Measurements from ENCODE around the gene CPOX. TPM values are rescaled to one million over a fixed set of nuclear protein-coding genes. Genes with fewer than 3 reads are reported as not detected.

CPOX gene
- total and polyA plus RNA-seq, 4 donors, result 9.8 to 22.2 (median 13.2) TPM

DNA sequence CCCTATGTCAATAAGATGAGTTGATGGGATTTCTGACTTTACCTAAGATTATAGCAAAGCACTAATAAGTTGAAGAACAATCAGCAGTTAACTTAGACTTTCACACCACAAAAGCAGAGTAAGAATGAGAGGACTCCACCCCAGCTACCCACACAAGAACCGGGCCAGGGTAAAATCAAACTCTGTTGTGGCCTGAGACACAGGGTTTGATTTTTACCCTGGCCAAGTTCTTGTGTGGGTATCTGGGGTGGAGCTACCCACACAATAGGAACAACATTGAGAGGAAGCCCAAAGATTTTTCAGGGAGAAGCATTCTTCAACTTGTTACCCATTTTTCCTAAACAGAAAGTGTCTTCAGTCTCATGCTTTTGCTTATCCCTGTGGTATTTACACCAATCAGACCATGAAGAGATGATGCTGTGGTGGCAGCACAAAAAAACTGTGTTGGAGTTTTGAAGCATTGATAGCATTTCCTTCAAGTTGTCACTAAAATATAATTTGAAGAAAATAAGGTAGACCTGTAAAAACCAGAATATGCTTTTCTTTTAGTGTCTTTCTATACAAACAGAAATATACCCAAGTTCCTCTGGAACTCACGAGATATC, 25.6 kb downstream of the CPOX start:
- no peak for ATAC-seq (ENCODE audit: insufficient read depth, low FRiP score)
- Histone ChIP-seq H3K27me3 (ENCODE audit: control insufficient read depth in 3 of 3, insufficient read depth in 3 of 3, low read length in 2 of 3) (no peaks in the 10 kb centered on the region), H3K4me3 (no peak overlapping the region), H3K4me1 (ENCODE audit: control insufficient read depth in 5 of 5, insufficient read depth in 5 of 5, low read length in 5 of 5) (no peaks in the 10 kb centered on the region), H3K27ac (ENCODE audit: low read depth in 1 of 2, low read length in 1 of 2) (no peak overlapping the region), H3K9me3 (ENCODE audit: control insufficient read depth in 4 of 4, insufficient read depth in 3 of 4, low read length in 3 of 4) (no peaks in the 10 kb centered on the region), H3K9ac (ENCODE audit: insufficient read depth in 1 of 2, low read length in 2 of 2) (no peak overlapping the region), H3K36me3 (ENCODE audit: control insufficient read depth in 4 of 4, insufficient read depth in 4 of 4, low read length in 4 of 4) (no peaks in the 10 kb centered on the region)
- DNase-seq, result no peak
- TF ChIP-seq, protein P1, sequence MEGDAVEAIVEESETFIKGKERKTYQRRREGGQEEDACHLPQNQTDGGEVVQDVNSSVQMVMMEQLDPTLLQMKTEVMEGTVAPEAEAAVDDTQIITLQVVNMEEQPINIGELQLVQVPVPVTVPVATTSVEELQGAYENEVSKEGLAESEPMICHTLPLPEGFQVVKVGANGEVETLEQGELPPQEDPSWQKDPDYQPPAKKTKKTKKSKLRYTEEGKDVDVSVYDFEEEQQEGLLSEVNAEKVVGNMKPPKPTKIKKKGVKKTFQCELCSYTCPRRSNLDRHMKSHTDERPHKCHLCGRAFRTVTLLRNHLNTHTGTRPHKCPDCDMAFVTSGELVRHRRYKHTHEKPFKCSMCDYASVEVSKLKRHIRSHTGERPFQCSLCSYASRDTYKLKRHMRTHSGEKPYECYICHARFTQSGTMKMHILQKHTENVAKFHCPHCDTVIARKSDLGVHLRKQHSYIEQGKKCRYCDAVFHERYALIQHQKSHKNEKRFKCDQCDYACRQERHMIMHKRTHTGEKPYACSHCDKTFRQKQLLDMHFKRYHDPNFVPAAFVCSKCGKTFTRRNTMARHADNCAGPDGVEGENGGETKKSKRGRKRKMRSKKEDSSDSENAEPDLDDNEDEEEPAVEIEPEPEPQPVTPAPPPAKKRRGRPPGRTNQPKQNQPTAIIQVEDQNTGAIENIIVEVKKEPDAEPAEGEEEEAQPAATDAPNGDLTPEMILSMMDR (IDR thresholded peaks at IDR 0.05; ENCODE audit: control extremely low read depth, extremely low read depth), result no peak
- 70 to 79% methylated on average over 2 of the region's 2 CpGs for WGBS, 2 donors

DNA sequence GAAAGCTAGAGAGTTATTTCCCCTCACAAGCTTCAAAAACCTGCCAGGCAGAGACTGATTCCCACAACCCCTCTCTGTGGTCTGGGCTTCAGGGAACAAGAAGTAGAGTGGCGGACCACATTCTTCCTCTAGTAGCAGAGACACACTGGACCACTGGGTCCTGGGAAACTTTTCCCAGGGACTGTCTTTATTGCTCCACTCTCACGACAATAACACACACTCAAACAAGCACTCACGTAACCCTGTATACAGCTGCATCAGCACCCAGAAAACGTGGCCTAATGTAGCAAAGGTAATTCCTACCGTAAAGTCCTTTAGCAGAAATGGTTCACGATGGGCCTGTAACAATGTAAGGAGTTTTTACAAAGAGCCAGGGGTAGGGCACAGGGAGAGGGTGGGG, 27.6 kb downstream of the CPOX start:
- WGBS, 2 donors, result 68 to 82% methylated on average over 6 of the region's 6 CpGs
- TF ChIP-seq, protein P1 (IDR thresholded peaks at IDR 0.05; ENCODE audit: control extremely low read depth, extremely low read depth), result no peak
- H3K27me3 ChIP-seq (ENCODE audit: control insufficient read depth in 3 of 3, insufficient read depth in 3 of 3, low read length in 2 of 3), result no peaks in the 10 kb centered on the region
- no peaks in the 10 kb centered on the region for H3K9me3 ChIP-seq (ENCODE audit: control insufficient read depth in 4 of 4, insufficient read depth in 3 of 4, low read length in 3 of 4)
- H3K27ac ChIP-seq (ENCODE audit: low read depth in 1 of 2, low read length in 1 of 2), result no peak overlapping the region
- H3K36me3 ChIP-seq (ENCODE audit: control insufficient read depth in 4 of 4, insufficient read depth in 4 of 4, low read length in 4 of 4), result no peaks in the 10 kb centered on the region
- no peak overlapping the region for H3K4me3 ChIP-seq
- H3K4me1 ChIP-seq (ENCODE audit: control insufficient read depth in 5 of 5, insufficient read depth in 5 of 5, low read length in 5 of 5), result no peaks in the 10 kb centered on the region
- no peak overlapping the region for H3K9ac ChIP-seq (ENCODE audit: insufficient read depth in 1 of 2, low read length in 2 of 2)
- DNase-seq (no peak), ATAC-seq (ENCODE audit: insufficient read depth, low FRiP score) (no peak)

DNA sequence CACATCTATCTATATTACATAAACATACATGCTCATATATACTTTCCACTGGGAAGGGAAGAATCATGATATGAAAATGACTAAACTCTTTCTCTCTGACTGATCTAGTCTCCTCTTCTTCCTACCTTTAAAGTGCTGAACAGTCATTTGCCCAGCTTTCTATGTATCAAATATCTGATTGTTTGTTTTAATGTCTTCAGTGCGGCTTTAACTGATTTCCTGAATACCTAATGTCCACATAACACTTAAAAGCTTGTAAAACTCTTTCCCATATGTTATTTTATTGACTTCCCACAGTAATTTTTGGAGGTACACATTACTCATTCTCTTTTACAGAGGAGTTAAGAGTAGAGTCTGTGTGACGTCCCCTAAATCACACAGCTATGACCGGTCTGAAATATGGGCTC, 28.2 kb downstream of the CPOX start:
- Histone ChIP-seq H3K27ac (ENCODE audit: low read depth in 1 of 2, low read length in 1 of 2) (no peak overlapping the region), H3K36me3 (ENCODE audit: control insufficient read depth in 4 of 4, insufficient read depth in 4 of 4, low read length in 4 of 4) (no peaks in the 10 kb centered on the region), H3K9me3 (ENCODE audit: control insufficient read depth in 4 of 4, insufficient read depth in 3 of 4, low read length in 3 of 4) (no peaks in the 10 kb centered on the region), H3K27me3 (ENCODE audit: control insufficient read depth in 3 of 3, insufficient read depth in 3 of 3, low read length in 2 of 3) (no peaks in the 10 kb centered on the region), H3K9ac (ENCODE audit: insufficient read depth in 1 of 2, low read length in 2 of 2) (no peak overlapping the region), H3K4me3 (no peak overlapping the region), H3K4me1 (ENCODE audit: control insufficient read depth in 5 of 5, insufficient read depth in 5 of 5, low read length in 5 of 5) (no peaks in the 10 kb centered on the region)
- TF ChIP-seq, protein P1 (IDR thresholded peaks at IDR 0.05; ENCODE audit: control extremely low read depth, extremely low read depth), result no peak
- DNase-seq (no peak), ATAC-seq (ENCODE audit: insufficient read depth, low FRiP score) (no peak)
- 42 to 68% methylated on average over 3 of the region's 3 CpGs for WGBS, 2 donors

Measured in lung (tissue), 12 donors.